Mesenteric fat pad (tissue), 1 donor: Measurements from ENCODE around the gene UBE2O. TPM values are rescaled to one million over a fixed set of nuclear protein-coding genes. Genes with fewer than 3 reads are reported as not detected.
A peak's percentile ranks its signal among the peaks of the same experiment; 100 is the strongest.

Experiments
- DNase-seq: peaks from one replicate; pipeline ENCODE4 v3.0.0-alpha.2; 2020; ENCODE audit warnings: low spot score
- total RNA-seq: library from RNA; stranded (reverse); fragmentation: NEBNext Ultra II Directional; extraction: Animal tissue kit (Norgen Biotek cat#: 25700); gene quantifications from one replicate; pipeline ENCODE4 v1.2.1, GENCODE V29; 2021
- donor health status: DM: yes; HTN: yes; CAD: no.

Gene UBE2O
- total RNA-seq, 1 donor from 2014 or later, result 20.4 TPM

- DNase-seq, result no peak
These were observed 57.0 kb downstream of the UBE2O start for GRCh38 chr17:76395980-76396379.

- DNase-seq, result no peak
These were observed 58.8 kb downstream of the UBE2O start for GRCh38 chr17:76394166-76394565.

- no peak for DNase-seq
These were observed 61.7 kb downstream of the UBE2O start for GRCh38 chr17:76391200-76391715.

GRCh38 chr17:76390003-76390421, 62.9 kb downstream of the UBE2O start:
- DNase-seq, result no peak

GRCh38 chr17:76388966-76389888, 63.7 kb downstream of the UBE2O start:
- no peak for DNase-seq

GRCh38 chr17:76386966-76387765, 65.8 kb downstream of the UBE2O start:
- no peak for DNase-seq

GRCh38 chr17:76385892-76386786, 66.8 kb downstream of the UBE2O start:
- peak; percentile 94 for DNase-seq

GRCh38 chr17:76384987-76385891, 67.7 kb downstream of the UBE2O start:
- DNase-seq, result peak; percentile 93

- no peak for DNase-seq
These were observed 68.5 kb downstream of the UBE2O start, which contains the start of gene SPHK1 for GRCh38 chr17:76384222-76384986. Gene SPHK1, plus strand, starts transcription at chr17:76384609. Its CDS starts 1,036 bp downstream, at chr17:76385645.

- no peak for DNase-seq
These were observed 69.3 kb downstream of the UBE2O start for GRCh38 chr17:76383546-76384221.

- no peak for DNase-seq
These were observed 70.0 kb downstream of the UBE2O start for GRCh38 chr17:76382803-76383545.

- DNase-seq, result no peak
These were observed 70.6 kb downstream of the UBE2O start for GRCh38 chr17:76382351-76382802.

GRCh38 chr17:76381633-76382350, 71.2 kb downstream of the UBE2O start:
- no peak for DNase-seq

- DNase-seq, result no peak
These were observed 73.1 kb downstream of the UBE2O start for GRCh38 chr17:76379646-76380376.

GRCh38 chr17:76379275-76379641, 73.7 kb downstream of the UBE2O start:
- DNase-seq, result no peak
